ENCODE measurements around the gene DNAJB11. TPM values are rescaled to one million over a fixed set of nuclear protein-coding genes. Genes with fewer than 3 reads are reported as not detected.

DNAJB11 gene
- total and polyA plus RNA-seq, 10 donors = 27.5 to 98.2 (median 42.2) TPM

GRCh38 chr3:186594591-186595113 lies 24.1 kb downstream of the DNAJB11 start:
- H3K27me3 ChIP-seq (replicated peaks in 1 of 7) = no peaks in the 10 kb centered on the region
- no peaks in the 10 kb centered on the region for H3K36me3 ChIP-seq
- no peaks in the 10 kb centered on the region for H3K4me1 ChIP-seq
- H3K27ac ChIP-seq = no peak overlapping the region
- DNase-seq = no peak
- H3K4me3 ChIP-seq = no peak overlapping the region
- intact Hi-C loops (cut with DNase I; ENCODE audit: low total_unique reads) = no loop called here
- WGBS, 5 donors = 75 to 84% (median 80%) methylated on average over 6 of the region's 6 CpGs
- no peaks in the 10 kb centered on the region for H3K9me3 ChIP-seq
- no peak for TF ChIP-seq POLR2A (IDR thresholded peaks at IDR 0.05)
- no peak for TF ChIP-seq CTCF (IDR thresholded peaks at IDR 0.05 in 8 of 11, conservative IDR thresholded peaks at IDR 0.05 in 3 of 11)
- TF ChIP-seq POLR2AphosphoS5 (IDR thresholded peaks at IDR 0.05) = no peak

- TF ChIP-seq POLR2A (IDR thresholded peaks at IDR 0.05) (no peak), POLR2AphosphoS5 (IDR thresholded peaks at IDR 0.05) (no peak), CTCF (IDR thresholded peaks at IDR 0.05 in 8 of 11, conservative IDR thresholded peaks at IDR 0.05 in 3 of 11) (no peak)
- no peaks in the 10 kb centered on the region for H3K9me3 ChIP-seq
- WGBS, 5 donors = 66 to 75% (median 70%) methylated on average over 17 of the region's 17 CpGs
- H3K27me3 ChIP-seq (replicated peaks in 1 of 7) = no peaks in the 10 kb centered on the region
- no peak for DNase-seq
- H3K27ac ChIP-seq = no peak overlapping the region
- no peaks in the 10 kb centered on the region for H3K36me3 ChIP-seq
- H3K4me3 ChIP-seq = no peak overlapping the region
- intact Hi-C loops (cut with DNase I; ENCODE audit: low total_unique reads) = no loop called here
- H3K4me1 ChIP-seq = no peaks in the 10 kb centered on the region
These were observed 26.2 kb downstream of the DNAJB11 start for GRCh38 chr3:186596568-186597287.

- Histone ChIP-seq H3K27ac (no peak overlapping the region), H3K9me3 (no peaks in the 10 kb centered on the region), H3K27me3 (replicated peaks in 1 of 7) (no peaks in the 10 kb centered on the region), H3K36me3 (no peaks in the 10 kb centered on the region), H3K4me3 (no peak overlapping the region), H3K4me1 (no peaks in the 10 kb centered on the region)
- intact Hi-C loops (cut with DNase I; ENCODE audit: low total_unique reads) = no loop called here
- DNase-seq = no peak
- 86 to 92% (median 88%) methylated on average over 11 of the region's 11 CpGs for WGBS, 5 donors
- TF ChIP-seq POLR2A (IDR thresholded peaks at IDR 0.05) = no peak
- TF ChIP-seq CTCF (IDR thresholded peaks at IDR 0.05 in 8 of 11, conservative IDR thresholded peaks at IDR 0.05 in 3 of 11) = no peak
- TF ChIP-seq POLR2AphosphoS5 (IDR thresholded peaks at IDR 0.05) = no peak
These were observed 27.7 kb downstream of the DNAJB11 start for GRCh38 chr3:186598108-186598784.

GRCh38 chr3:186598794-186599141 lies 28.2 kb downstream of the DNAJB11 start:
- no peak overlapping the region for H3K27ac ChIP-seq
- TF ChIP-seq POLR2AphosphoS5 (IDR thresholded peaks at IDR 0.05) (no peak), POLR2A (IDR thresholded peaks at IDR 0.05) (no peak), CTCF (IDR thresholded peaks at IDR 0.05 in 8 of 11, conservative IDR thresholded peaks at IDR 0.05 in 3 of 11) (no peak)
- WGBS, 5 donors = 87 to 93% (median 91%) methylated on average over 4 of the region's 4 CpGs
- no peaks in the 10 kb centered on the region for H3K27me3 ChIP-seq (replicated peaks in 1 of 7)
- H3K4me3 ChIP-seq = no peak overlapping the region
- no peaks in the 10 kb centered on the region for H3K9me3 ChIP-seq
- no peak for DNase-seq
- no peaks in the 10 kb centered on the region for H3K36me3 ChIP-seq
- no peaks in the 10 kb centered on the region for H3K4me1 ChIP-seq
- intact Hi-C loops (cut with DNase I; ENCODE audit: low total_unique reads) = no loop called here

Measured in spleen (tissue), 11 donors.